Testis (tissue), 2 donors: ENCODE data around the gene TCP11.

Source experiments
- CTCF ChIP-seq, 3 experiments: fragments of 450-650 bp in 2 of 3; fragments of 200-600 bp in 1 of 3; sonication (generic) in 1 of 3; IDR thresholded peaks; one replicate each; pipeline ENCODE4 v1.5.1; 2016 to 2019; ENCODE audit warnings: antibody characterized with exemption in 3 of 3, mild to moderate bottlenecking in 2 of 3, moderate library complexity in 1 of 3
- POLR2A ChIP-seq: fragments of 450-650 bp; IDR thresholded peaks from one replicate; pipeline ENCODE4 v1.6.1; 2017; ENCODE audit warnings: antibody characterized with exemption, mild to moderate bottlenecking, moderate library complexity

DNA sequence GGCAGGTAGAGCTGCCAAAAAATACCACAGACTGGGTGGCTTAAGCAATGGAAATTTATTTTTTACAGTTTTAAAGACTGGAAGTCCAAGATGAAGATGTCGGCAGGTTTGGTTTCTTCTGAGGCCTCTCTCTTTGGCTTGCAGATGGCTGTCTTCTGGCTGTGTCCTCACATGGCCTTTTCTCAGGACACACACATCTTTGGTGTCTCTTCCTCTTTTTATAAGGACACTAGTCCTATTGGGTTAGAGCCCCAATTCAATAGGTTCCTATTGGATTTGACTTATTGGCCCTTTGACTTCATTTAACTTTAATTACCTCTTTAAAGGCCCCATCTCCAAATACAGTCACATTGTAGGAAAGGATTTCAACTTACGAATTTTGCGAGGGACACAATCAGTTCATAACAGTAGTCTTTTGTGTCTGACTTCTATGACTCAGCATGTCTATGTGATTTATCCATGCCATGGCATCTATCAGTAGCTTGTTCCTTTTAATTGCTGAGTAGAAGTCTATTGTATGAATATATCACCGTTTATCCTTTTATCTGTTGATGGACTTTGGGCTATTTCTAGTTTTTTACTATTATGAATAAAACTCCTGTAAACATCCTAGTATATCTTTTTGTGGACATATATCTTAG lies 11.0 kb upstream of the TCP11 start:
- TF ChIP-seq POLR2A (no peak), CTCF (IDR thresholded peaks at IDR 0.05) (no peak)
